Tibial artery (tissue), 4 donors: ENCODE results near the gene GOSR2.

Experiments
- DNase-seq, 2 donors: peaks; one replicate each; pipeline ENCODE4 v3.0.0-alpha.2; 2019
- H3K27ac ChIP-seq, 2 donors: fragments of 200-600 bp; sonication (generic) in 1 of 2; 1 replicate in 1 of 2; 2 replicates in 1 of 2; pipeline ENCODE4 v1.5.1; 2018 to 2019; ENCODE audit warnings: mild to moderate bottlenecking in 1 of 2
- H3K27me3 ChIP-seq, 2 donors: fragments of 200-600 bp; sonication (generic) in 1 of 2; one replicate each; pipeline versions ENCODE4 v1.5.1 to v1.6.0; 2016 to 2019
- H3K36me3 ChIP-seq, 3 donors: fragments of 200-600 bp; sonication (generic) in 2 of 3; one replicate each; pipeline ENCODE4 v1.5.1; 2016 to 2019; ENCODE audit warnings: mild to moderate bottlenecking in 2 of 3
- H3K4me1 ChIP-seq, 4 donors: fragments of 200-600 bp; sonication (generic) in 2 of 4; 1 replicate in 3 of 4; 2 replicates in 1 of 4; pipeline ENCODE4 v1.5.1; 2016 to 2019
- H3K4me3 ChIP-seq, 2 donors: fragments of 200-600 bp; sonication (generic) in 1 of 2; 1 replicate in 1 of 2; 2 replicates in 1 of 2; pipeline ENCODE4 v1.5.1; 2018 to 2019; ENCODE audit warnings: mild to moderate bottlenecking in 2 of 2
- H3K9me3 ChIP-seq, 3 donors: fragments of 200-600 bp; sonication (generic) in 1 of 3; one replicate each; pipeline ENCODE4 v1.5.1; 2016 to 2019
- intact Hi-C: fragments of 100-400 bp; cut with DNase I; formaldehyde crosslinking; loops from one replicate; pipeline ENCODE4 v1.15.0; 2023; ENCODE audit warnings: low total_unique reads
- TF ChIP-seq, protein P1 (sequence below), 2 experiments: fragments of 200-600 bp in 1 of 2; fragments of 450-650 bp in 1 of 2; IDR thresholded peaks; one replicate each; pipeline ENCODE4 v1.5.1; 2017 to 2019; ENCODE audit warnings: antibody characterized with exemption in 2 of 2, mild to moderate bottlenecking in 1 of 2, moderate library complexity in 1 of 2

Gene GOSR2

GRCh38 chr17:46883871-46884520, 39.0 kb upstream of the GOSR2 start:
- DNase-seq, result no peak
- Histone ChIP-seq H3K27me3 (peaks cover 0 to 39% of the 10 kb centered on the region in 2 donors), H3K9me3 (no peaks in the 10 kb centered on the region), H3K4me3 (no peak overlapping the region), H3K4me1 (no peaks in the 10 kb centered on the region), H3K27ac (no peak overlapping the region), H3K36me3 (no peaks in the 10 kb centered on the region)
- TF ChIP-seq, protein P1, sequence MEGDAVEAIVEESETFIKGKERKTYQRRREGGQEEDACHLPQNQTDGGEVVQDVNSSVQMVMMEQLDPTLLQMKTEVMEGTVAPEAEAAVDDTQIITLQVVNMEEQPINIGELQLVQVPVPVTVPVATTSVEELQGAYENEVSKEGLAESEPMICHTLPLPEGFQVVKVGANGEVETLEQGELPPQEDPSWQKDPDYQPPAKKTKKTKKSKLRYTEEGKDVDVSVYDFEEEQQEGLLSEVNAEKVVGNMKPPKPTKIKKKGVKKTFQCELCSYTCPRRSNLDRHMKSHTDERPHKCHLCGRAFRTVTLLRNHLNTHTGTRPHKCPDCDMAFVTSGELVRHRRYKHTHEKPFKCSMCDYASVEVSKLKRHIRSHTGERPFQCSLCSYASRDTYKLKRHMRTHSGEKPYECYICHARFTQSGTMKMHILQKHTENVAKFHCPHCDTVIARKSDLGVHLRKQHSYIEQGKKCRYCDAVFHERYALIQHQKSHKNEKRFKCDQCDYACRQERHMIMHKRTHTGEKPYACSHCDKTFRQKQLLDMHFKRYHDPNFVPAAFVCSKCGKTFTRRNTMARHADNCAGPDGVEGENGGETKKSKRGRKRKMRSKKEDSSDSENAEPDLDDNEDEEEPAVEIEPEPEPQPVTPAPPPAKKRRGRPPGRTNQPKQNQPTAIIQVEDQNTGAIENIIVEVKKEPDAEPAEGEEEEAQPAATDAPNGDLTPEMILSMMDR (IDR thresholded peaks at IDR 0.05), result no peak
- intact Hi-C loops, result no loop called here

- H3K27me3 ChIP-seq, result peaks cover 0 to 43% of the 10 kb centered on the region in 2 donors
- no peaks in the 10 kb centered on the region for H3K36me3 ChIP-seq
- no peak overlapping the region for H3K27ac ChIP-seq
- TF ChIP-seq, protein P1 (IDR thresholded peaks at IDR 0.05), result no peak
- H3K9me3 ChIP-seq, result no peaks in the 10 kb centered on the region
- no peak overlapping the region for H3K4me3 ChIP-seq
- DNase-seq, result no peak
- no peaks in the 10 kb centered on the region for H3K4me1 ChIP-seq
- intact Hi-C loops, result no loop called here
These were observed 38.4 kb upstream of the GOSR2 start for GRCh38 chr17:46884552-46884951.

- TF ChIP-seq, protein P1 (IDR thresholded peaks at IDR 0.05), result no peak
- Histone ChIP-seq H3K4me3 (no peak overlapping the region), H3K27me3 (peaks cover 0 to 48% of the 10 kb centered on the region in 2 donors), H3K4me1 (no peaks in the 10 kb centered on the region), H3K27ac (no peak overlapping the region), H3K36me3 (no peaks in the 10 kb centered on the region), H3K9me3 (no peaks in the 10 kb centered on the region)
- intact Hi-C loops, result no loop called here
- no peak for DNase-seq
These were observed 37.3 kb upstream of the GOSR2 start for GRCh38 chr17:46885415-46886309.

GRCh38 chr17:46886310-46886663, 36.7 kb upstream of the GOSR2 start:
- DNase-seq, result no peak
- no peaks in the 10 kb centered on the region for H3K36me3 ChIP-seq
- no peaks in the 10 kb centered on the region for H3K4me1 ChIP-seq
- intact Hi-C loops, result no loop called here
- peaks cover 0 to 54% of the 10 kb centered on the region in 2 donors for H3K27me3 ChIP-seq
- H3K27ac ChIP-seq, result no peak overlapping the region
- no peaks in the 10 kb centered on the region for H3K9me3 ChIP-seq
- TF ChIP-seq, protein P1 (IDR thresholded peaks at IDR 0.05), result no peak
- no peak overlapping the region for H3K4me3 ChIP-seq

DNA sequence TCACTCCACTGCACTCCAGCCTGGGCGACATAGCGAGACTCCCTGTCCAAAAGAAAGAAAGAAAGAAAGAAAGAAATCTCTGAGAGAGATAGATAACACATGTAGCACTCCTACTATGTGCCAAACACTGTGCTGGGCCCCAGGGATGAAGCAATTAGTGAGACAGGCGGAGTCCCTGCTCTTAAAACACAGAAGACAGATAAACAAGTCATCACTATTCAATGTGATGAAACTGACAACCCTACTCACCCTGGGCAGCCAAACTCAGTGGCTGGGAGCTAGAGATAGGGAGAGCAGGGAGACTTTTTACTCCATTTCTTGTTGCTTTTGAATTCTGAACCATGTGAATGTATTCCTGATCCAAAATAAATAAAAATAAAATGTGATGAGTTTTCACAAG, 35.2 kb upstream of the GOSR2 start:
- TF ChIP-seq, protein P1 (IDR thresholded peaks at IDR 0.05), result no peak
- no peak for DNase-seq
- Histone ChIP-seq H3K27me3 (peaks cover 0 to 65% of the 10 kb centered on the region in 2 donors), H3K36me3 (no peaks in the 10 kb centered on the region), H3K4me3 (no peak overlapping the region), H3K27ac (no peak overlapping the region), H3K9me3 (no peaks in the 10 kb centered on the region), H3K4me1 (no peaks in the 10 kb centered on the region)
- intact Hi-C loops, result no loop called here
